ENCODE data around the gene TNFSF12. TPM values are rescaled to one million over a fixed set of nuclear protein-coding genes. Genes with fewer than 3 reads are reported as not detected.
"Not testable (repeated sequence)": the region's sequence is repeated elsewhere in the genome, so short reads cannot be mapped to it uniquely, and the experiment has no call there.

Gene TNFSF12
- polyA plus RNA-seq, 3 donors: 25.7 to 30.1 (median 28.2) TPM

DNA sequence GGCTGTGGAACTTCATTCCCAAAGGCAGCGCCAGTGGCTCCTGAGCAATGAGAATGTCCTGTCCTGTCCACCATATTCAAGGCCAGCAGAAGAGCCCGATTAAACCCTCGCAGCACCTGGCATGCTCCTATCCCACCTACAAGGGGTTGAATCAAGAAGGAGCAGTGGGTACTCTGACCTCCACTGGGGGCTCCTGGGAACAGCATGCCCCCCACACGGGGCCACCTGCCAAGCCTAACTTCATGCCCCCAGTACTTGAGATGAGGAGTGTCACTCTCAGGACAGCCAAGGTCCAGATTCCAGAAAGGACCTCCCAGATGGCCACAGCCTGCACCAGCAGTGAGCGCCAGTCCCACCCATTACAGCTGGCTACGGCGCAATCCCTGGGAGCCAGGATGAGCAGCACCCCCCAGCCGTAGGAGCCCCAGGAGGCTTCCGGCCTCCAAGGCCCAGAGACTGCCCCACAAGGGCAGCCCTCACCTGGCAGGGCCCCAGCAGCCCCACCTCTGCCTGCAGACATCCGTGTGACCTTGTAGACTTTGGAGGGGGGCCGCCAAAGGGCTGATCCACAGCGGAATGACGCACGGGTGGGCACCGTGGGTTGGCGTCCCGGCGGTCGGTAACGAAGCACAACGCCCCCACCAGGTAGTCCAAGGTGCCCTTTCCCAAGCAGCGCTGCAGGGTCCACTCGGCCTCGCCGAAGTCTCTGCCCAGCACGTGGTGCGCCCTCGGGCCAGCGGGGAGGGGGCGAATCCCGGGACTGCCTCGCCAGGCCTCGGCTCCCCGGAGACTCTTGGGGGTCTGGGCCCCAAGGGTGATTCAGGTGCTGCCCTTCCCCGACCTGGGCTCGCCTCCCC is 33.8 kb downstream of the TNFSF12 start:
- DNase-seq: no peak

DNA sequence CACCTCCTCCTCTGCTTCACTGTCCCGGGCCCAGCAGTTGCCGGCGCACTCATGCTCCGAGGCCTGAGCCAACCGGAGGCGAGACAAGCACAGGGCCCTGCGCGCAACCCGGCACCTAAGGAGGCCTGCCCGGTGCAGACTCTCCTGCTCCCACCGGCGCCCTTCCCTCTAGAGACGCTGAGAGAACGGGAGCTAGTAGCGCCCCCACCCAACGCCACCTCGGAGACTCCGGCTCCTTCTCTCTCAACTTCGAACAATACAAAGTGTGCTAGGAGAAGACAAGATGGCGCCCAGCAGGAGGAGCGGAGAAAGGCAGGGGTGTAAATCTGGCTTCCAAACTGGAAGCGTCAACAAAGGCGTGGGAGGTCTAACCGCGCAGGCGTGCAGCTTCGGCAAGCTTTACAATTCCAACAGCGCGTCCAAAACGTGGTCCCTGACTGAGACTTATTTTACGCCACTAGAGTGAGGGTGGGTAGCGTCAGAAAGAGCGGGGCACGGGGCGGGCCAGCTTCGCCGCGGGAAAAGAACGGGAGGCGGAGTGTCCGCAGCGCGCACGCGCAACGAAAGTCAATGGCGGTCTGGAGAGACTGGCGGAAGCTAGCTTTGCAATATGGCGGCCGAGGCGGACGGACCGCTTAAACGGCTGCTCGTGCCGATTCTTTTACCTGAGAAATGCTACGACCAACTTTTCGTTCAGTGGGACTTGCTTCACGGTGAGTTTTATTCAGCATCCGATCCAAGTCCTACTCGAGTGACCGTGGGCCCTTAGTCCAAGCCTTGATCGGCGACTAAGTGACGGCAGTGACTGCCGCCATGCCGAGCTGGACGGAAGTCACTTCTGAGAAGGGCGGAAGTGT is 34.6 kb downstream of the TNFSF12 start, which contains the start of gene MPDU1:
Gene MPDU1, plus strand, starts transcription at position 600 of the 857 bp plus-strand sequence. Its CDS starts 11 bp downstream, at position 611.
- DNase-seq: peak; percentile 98

DNA sequence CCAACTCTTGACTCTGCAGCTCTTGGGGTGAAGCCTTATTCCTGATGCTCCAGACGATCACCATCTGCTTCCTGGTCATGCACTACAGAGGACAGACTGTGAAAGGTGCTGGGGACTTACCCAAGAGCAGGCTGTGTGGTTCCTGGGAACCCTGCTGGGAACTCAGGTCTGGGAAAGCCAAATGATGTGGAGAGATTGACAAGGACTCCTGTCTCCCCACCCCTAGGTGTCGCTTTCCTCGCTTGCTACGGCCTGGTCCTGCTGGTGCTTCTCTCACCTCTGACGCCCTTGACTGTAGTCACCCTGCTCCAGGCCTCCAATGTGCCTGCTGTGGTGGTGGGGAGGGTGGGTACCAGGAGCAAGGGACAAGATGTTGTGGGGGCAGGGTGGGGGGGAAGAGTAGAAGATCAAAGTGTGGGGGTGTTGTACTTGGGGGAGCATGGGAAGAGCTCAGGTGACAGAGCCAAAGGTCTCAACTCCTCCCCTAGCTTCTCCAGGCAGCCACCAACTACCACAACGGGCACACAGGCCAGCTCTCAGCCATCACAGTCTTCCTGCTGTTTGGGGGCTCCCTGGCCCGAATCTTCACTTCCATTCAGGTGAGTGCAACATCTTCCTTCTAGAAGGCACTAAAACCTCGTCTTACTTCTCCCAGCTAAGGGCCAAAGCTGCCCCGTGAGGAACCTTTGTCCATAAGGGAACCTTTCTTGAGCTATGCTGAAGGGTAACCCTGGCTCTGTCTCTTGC is 38.0 kb downstream of the TNFSF12 start:
- no peak for DNase-seq

DNA sequence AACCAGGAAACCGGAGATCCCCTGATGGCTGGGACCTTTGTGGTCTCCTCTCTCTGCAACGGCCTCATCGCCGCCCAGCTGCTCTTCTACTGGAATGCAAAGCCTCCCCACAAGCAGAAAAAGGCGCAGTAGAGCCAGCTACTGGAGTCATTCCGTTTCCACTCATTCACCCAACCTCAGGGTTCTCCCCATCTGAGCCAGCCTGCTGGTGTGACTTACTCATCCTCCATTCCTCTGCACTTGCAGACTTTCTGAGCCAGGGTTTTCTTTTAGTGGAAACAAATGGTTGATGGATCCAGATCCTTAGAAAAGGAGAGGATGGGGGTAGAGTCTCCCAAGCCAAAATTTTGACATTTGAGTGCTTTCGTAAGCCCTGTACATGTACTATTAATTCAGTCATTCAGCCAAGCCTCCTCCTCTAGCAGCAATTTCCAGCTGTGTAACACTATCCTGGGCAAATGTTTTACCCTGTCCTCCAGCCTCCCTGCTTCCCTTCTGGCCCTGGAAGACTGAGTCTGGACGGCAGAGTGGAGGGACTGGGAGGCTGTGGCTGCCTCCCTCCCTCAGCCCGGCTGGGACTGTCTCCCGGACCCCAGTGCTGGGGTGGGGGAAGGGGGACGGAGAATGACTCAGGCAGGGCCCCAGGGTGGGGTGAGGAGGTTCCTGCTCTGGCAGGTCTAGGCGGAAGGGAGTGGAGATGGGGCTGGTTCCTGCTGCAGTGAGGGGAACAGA is 38.7 kb downstream of the TNFSF12 start:
- DNase-seq: no peak

DNA sequence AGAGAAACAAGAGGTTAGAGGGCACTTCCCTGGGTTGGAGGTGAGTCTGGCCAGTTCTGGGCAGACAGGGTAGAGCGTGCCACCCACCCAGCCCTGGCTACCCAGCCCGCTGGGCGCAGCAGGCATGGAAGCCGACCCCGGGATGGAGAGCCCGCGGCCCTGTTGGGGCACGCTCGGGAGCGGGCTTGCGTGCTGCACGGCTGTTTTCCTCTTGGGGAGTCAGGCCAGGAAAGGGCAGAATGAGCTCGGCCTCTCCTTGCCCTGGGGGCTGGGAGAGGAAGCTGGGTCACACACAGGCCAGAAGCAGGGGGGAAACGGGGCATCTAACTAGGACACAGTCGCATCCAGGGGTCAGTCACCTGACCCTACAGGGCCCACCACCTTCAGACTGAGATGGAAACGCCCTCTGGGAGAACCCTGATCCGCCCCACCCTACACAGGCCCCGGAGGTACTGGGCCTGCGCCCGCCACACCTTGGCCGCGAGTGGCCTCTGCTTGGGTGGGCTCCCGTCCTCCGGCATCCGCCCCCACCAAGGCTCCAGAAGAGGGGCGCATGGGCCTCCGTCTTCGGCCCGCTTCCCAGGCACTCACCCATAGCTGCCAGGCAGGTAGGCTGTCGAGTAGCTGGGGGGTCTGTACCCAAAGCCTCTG is 39.8 kb downstream of the TNFSF12 start:
- no peak for DNase-seq

DNA sequence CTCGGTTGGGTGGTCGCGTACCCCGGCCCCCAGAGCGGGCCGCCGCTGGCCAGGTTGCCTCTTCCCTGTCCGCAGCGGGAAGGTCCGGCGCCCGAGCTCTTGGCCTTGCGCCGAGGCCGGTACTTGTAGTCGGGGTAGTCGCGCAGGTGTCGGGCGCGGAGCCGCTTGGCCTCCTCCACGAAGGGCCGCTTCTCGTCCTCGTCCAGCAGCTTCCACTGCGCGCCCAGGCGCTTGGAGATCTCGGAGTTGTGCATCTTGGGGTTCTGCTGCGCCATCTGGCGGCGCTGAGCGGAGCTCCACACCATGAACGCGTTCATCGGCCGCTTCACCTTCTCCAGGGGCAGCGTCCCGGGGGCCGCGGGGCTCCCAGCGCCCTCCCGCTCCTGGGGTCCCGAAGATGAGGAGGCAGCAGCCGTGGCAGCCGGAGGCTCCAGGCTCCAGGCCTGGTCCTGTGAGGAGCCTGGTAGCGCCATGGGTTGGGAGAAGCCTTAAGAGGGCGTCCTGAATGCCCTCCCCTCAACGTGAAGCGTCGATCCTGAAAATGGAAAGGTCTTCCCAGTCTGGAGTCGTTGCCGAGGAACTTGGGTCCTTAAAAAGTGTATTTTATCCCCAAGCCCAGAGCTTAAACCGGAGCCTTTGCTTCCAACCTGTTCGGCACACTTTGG is 40.5 kb downstream of the TNFSF12 start:
- peak; percentile 85 for DNase-seq

DNA sequence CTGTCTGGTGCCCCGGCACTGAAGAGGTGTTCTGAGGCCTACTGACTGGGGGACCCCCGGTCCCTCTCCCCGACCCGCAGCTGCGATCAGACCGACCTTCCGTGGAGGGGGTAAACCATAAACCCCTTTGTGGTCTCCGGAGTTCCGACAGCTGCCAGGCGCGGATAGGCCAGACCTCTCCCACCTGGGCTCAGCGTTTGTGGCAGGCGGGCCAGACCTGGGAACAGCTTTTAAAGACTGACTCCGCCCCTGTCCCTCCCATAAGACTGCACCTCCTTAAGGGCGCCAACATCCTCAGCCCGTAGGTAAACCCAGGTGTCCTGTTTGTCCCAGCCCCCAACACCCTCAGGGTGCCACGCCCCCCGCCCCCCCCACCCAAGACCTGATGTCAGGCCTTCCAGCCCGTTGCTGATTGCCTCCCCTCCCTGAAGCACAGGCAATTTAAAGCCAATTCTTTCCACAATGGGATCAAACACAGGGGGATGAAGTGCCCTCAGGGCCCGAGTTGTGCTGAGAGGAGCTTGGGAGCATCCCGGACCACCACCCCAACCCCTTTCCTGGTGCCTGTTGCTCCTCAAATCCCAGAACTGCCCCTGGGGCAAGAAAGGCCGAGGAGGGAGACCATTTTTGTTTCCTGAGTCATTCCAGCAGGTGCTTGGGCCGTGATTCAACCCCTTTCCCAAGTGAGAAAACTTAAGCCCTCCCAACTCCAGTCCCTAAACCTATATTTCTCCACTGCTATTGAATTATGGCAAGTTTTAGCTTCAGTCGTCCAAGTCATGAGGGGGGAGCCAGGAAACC is 41.2 kb downstream of the TNFSF12 start, which contains the start of gene SOX15:
Gene SOX15, minus strand, starts transcription at position 204 of the 801 bp plus-strand sequence. CDS start 418 bp downstream, outside the sequence.
- DNase-seq: no peak

DNA sequence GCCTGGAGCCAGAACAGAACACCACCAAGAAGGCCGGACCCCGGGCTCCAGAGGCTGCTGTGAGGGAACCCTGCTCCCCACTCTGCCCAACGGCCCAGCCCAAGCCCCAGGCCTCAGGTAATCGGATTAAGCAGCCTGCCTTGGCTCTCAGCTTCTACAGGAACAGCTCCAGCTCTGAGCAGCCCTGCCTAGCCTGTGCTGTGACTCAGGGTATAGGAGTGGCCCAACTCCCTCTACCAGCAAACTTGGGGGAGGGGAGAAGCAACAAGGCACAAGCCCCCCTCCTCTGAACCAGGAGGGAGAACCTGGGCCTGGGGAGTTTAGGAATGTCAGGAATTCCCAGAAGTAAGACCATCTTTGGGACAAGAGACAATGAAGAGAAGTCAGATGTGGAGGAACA is 41.9 kb downstream of the TNFSF12 start:
- no peak for DNase-seq

DNA sequence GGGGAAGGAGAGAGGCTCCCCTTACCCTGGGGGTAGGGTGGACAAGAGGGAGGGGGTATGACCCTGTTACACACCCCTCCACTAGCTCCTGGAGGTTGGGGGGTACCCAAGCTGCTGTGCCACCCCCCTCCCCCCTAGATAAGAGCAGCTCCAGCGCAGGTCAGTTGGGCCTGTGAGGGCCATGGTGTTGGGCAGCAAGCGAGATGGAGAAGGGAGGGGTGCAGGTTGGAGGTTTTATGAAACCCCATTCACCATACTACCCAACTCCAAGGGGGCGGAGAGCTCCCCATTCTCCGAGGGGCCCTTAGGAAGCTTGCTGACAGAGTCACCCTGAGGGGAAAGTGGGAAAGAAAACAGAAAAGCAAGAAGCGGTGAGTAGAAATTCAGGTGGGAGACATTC is 42.7 kb downstream of the TNFSF12 start:
- DNase-seq: no peak

DNA sequence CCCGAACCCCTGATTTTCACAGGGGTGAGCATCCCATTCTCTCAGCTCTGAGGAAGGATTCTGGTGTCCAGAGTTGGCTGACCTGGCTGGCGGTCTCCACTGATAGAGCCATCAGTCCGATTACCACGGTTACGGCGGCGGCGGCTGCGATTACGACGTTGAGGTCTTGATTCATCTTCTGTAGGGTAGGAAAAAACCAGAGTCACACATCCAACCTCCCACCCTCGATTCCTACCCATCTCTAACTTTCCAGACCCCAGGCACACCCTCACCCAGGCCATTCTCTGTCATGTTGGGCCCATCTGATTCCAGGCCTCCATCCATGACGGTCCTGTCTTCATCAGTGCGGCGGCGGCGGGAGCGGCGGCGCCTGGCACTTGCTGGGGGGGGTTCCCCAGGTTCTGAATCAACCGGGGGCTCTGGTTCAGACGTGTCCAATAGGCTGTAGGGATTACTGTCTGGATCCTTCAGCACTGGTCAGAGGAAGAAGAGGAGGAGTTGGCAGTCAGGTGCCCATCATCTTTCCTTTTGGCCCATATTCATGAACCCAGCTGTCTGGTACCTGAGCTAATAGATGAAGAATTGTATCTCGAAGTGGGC is 43.7 kb downstream of the TNFSF12 start:
- no peak for DNase-seq

DNA sequence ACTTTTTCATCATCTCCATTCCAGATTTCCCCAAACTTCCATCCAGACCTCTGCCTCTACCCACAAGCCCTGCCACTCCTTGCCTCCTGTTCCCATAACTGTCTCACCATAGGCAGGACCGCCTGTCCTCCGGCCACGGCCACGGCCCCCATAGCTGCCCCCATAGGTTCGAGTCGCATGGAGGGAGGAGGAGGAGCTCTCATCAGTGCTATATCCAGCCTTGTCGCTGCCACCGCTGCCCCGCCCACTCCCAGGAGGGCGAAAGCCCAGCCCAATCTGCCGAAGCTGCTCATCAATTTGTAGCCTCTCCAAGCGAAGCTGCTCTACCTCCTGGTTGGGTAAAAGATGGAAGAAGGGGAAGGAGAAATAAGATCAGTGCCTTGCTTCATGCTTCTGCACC is 44.4 kb downstream of the TNFSF12 start:
- DNase-seq: no peak

DNA sequence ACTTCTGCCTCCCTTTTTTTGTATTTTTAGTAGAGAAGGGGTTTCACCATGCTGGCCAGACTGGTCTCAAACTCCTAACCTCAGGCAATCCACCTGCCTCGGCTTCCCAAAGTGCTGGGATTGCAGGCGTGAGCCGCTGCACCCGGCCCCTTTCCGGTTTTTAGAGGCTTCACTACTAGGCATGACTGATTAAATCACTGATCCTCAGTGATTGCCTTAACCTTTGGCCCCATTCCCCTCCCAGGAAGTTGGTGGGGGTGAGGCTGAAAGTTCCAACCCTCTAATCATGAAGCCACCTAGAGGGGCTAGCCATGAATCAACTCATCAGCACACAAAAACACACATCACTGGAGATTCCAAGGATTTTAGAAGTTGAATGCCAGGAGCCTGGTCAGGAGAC is 48.7 kb downstream of the TNFSF12 start:
- not testable (repeated sequence) for DNase-seq

DNA sequence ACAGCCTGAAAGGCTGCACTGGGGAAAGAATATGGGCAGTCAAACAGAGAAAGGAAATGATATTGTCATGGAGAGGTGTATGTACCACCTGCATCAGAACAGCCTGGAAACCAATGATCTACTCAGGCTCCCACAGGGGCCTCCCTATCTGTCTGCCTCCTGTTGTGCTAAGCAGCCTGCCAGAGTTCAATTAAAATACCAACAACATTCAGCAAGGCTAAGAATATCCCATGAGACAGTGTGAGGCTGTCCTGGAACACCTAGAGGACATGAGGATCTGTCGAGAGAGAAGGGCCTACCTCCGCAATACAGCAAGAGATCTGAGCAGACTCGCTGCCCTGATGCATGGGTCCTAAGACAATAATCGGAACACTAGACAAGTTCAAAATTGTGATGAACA is 57.4 kb downstream of the TNFSF12 start:
- DNase-seq: no peak

Other genes starting within 250 kb of the TNFSF12 start
- 100 to 1,000 TPM; 289 to 360 (median 348) TPM for gene EIF5A, start 241.4 kb upstream of the TNFSF12 start, polyA plus RNA-seq (ENCODE audit: insufficient read length in 3 of 3)
- gene GPS2, start 233.7 kb upstream of the TNFSF12 start, polyA plus RNA-seq (ENCODE audit: insufficient read length in 3 of 3): 100 to 1,000 TPM in 1 of 3 donors, 10 to 100 TPM in 2; 96.6 to 102 (median 97.8) TPM
- gene NEURL4, start 219.7 kb upstream of the TNFSF12 start, polyA plus RNA-seq (ENCODE audit: insufficient read length in 3 of 3): 10 to 100 TPM; 32.4 to 37.7 (median 35.8) TPM
- gene ACAP1, start 212.5 kb upstream of the TNFSF12 start, polyA plus RNA-seq (ENCODE audit: insufficient read length in 3 of 3): 10 to 100 TPM in 1 of 3 donors, 1 to 10 TPM in 2; 7.0 to 10.2 (median 9.8) TPM
- gene KCTD11, start 196.9 kb upstream of the TNFSF12 start, polyA plus RNA-seq (ENCODE audit: insufficient read length in 3 of 3): 10 to 100 TPM; 11.8 to 14.5 (median 13.1) TPM
- gene TMEM95, start 193.9 kb upstream of the TNFSF12 start, polyA plus RNA-seq (ENCODE audit: insufficient read length in 3 of 3): not detected
- 1 to 10 TPM; 5.7 to 7.9 (median 6.1) TPM for gene TNK1, start 168.0 kb upstream of the TNFSF12 start, polyA plus RNA-seq (ENCODE audit: insufficient read length in 3 of 3)
- gene PLSCR3, start 154.5 kb upstream of the TNFSF12 start, polyA plus RNA-seq (ENCODE audit: insufficient read length in 3 of 3): 10 to 100 TPM; 37.4 to 45.5 (median 41.1) TPM
- 100 to 1,000 TPM in 1 of 3 donors, 10 to 100 TPM in 2; 83.2 to 104 (median 93.7) TPM for gene TMEM256, start 145.0 kb upstream of the TNFSF12 start, polyA plus RNA-seq (ENCODE audit: insufficient read length in 3 of 3)
- gene NLGN2, start 141.2 kb upstream of the TNFSF12 start, polyA plus RNA-seq (ENCODE audit: insufficient read length in 3 of 3): 10 to 100 TPM; 27.6 to 31.3 (median 29.4) TPM
- not detected for gene SPEM1, start 128.7 kb upstream of the TNFSF12 start, polyA plus RNA-seq (ENCODE audit: insufficient read length in 3 of 3)
- not detected for gene SPEM2, start 123.4 kb upstream of the TNFSF12 start, polyA plus RNA-seq (ENCODE audit: insufficient read length in 3 of 3)
- gene SPEM3, start 120.2 kb upstream of the TNFSF12 start, polyA plus RNA-seq (ENCODE audit: insufficient read length in 3 of 3): not detected
- gene TMEM102, start 113.6 kb upstream of the TNFSF12 start, polyA plus RNA-seq (ENCODE audit: insufficient read length in 3 of 3): 1 to 10 TPM; 4.4 to 5.5 (median 5.1) TPM
- 1 to 10 TPM; 5.9 to 6.7 (median 6.0) TPM for gene FGF11, start 109.5 kb upstream of the TNFSF12 start, polyA plus RNA-seq (ENCODE audit: insufficient read length in 3 of 3)
- 10 to 100 TPM in 2 of 3 donors, 1 to 10 TPM in 1; 9.0 to 12.1 (median 10.7) TPM for gene CHRNB1, start 104.0 kb upstream of the TNFSF12 start, polyA plus RNA-seq (ENCODE audit: insufficient read length in 3 of 3)
- 10 to 100 TPM; 40.8 to 49.5 (median 47.1) TPM for gene ZBTB4, start 69.4 kb upstream of the TNFSF12 start, polyA plus RNA-seq (ENCODE audit: insufficient read length in 3 of 3)
- gene SLC35G6, start 67.6 kb upstream of the TNFSF12 start, polyA plus RNA-seq (ENCODE audit: insufficient read length in 3 of 3): under 1 TPM; 0.20 to 0.67 (median 0.52) TPM
- gene POLR2A, start 64.7 kb upstream of the TNFSF12 start, polyA plus RNA-seq (ENCODE audit: insufficient read length in 3 of 3): 100 to 1,000 TPM; 142 to 149 (median 143) TPM
- 10 to 100 TPM; 12.8 to 18.2 (median 13.5) TPM for gene TNFSF13, start 9.7 kb downstream of the TNFSF12 start, polyA plus RNA-seq (ENCODE audit: insufficient read length in 3 of 3)
- gene SENP3, start 12.9 kb downstream of the TNFSF12 start, polyA plus RNA-seq (ENCODE audit: insufficient read length in 3 of 3): 10 to 100 TPM; 61.2 to 77.8 (median 73.5) TPM
- gene CD68, start 30.6 kb downstream of the TNFSF12 start, polyA plus RNA-seq (ENCODE audit: insufficient read length in 3 of 3): 10 to 100 TPM; 58.8 to 76.9 (median 62.4) TPM
- 100 to 1,000 TPM; 106 to 126 (median 123) TPM for gene MPDU1, start 34.8 kb downstream of the TNFSF12 start, polyA plus RNA-seq (ENCODE audit: insufficient read length in 3 of 3)
- 1 to 10 TPM; 3.7 to 4.9 (median 3.8) TPM for gene SOX15, start 41.0 kb downstream of the TNFSF12 start, polyA plus RNA-seq (ENCODE audit: insufficient read length in 3 of 3)
- 10 to 100 TPM; 48.9 to 54.0 (median 52.3) TPM for gene FXR2, start 65.8 kb downstream of the TNFSF12 start, polyA plus RNA-seq (ENCODE audit: insufficient read length in 3 of 3)
- gene SAT2, start 78.8 kb downstream of the TNFSF12 start, polyA plus RNA-seq (ENCODE audit: insufficient read length in 3 of 3): 100 to 1,000 TPM; 145 to 161 (median 161) TPM
- gene SHBG, start 81.1 kb downstream of the TNFSF12 start, polyA plus RNA-seq (ENCODE audit: insufficient read length in 3 of 3): 1 to 10 TPM; 4.6 to 7.3 (median 6.4) TPM
- 10 to 100 TPM; 18.1 to 24.2 (median 21.5) TPM for gene ATP1B2, start 101.9 kb downstream of the TNFSF12 start, polyA plus RNA-seq (ENCODE audit: insufficient read length in 3 of 3)
- 10 to 100 TPM; 68.2 to 79.1 (median 74.8) TPM for gene TP53, start 138.4 kb downstream of the TNFSF12 start, polyA plus RNA-seq (ENCODE audit: insufficient read length in 3 of 3)
- gene WRAP53, start 139.4 kb downstream of the TNFSF12 start, polyA plus RNA-seq (ENCODE audit: insufficient read length in 3 of 3): 10 to 100 TPM; 15.3 to 21.3 (median 17.0) TPM
- gene EFNB3, start 156.1 kb downstream of the TNFSF12 start, polyA plus RNA-seq (ENCODE audit: insufficient read length in 3 of 3): 10 to 100 TPM; 21.3 to 29.1 (median 23.8) TPM
- gene DNAH2, start 168.7 kb downstream of the TNFSF12 start, polyA plus RNA-seq (ENCODE audit: insufficient read length in 3 of 3): under 1 TPM; 0.24 to 0.67 (median 0.34) TPM

Measured in renal pelvis (tissue), 4 donors.